Measurements from ENCODE around the gene ANKRD33B.
A peak's percentile ranks its signal among the peaks of the same experiment; 100 is the strongest.

Gene ANKRD33B

GRCh38 chr5:10530601-10531320 is 33.1 kb upstream of the ANKRD33B start:
- no peak for TF ChIP-seq CTCF (IDR thresholded peaks at IDR 0.05)
- no peak overlapping the region for H3K27ac ChIP-seq
- H3K4me3 ChIP-seq = no peak overlapping the region
- DNase-seq (ENCODE audit: low spot score) = no peak

- TF ChIP-seq CTCF (IDR thresholded peaks at IDR 0.05) = no peak
- Histone ChIP-seq H3K27ac (no peak overlapping the region), H3K4me3 (no peak overlapping the region)
- DNase-seq (ENCODE audit: low spot score) = no peak
Observed at GRCh38 chr5:10532421-10532820, 31.4 kb upstream of the ANKRD33B start.

GRCh38 chr5:10533226-10533625 is 30.6 kb upstream of the ANKRD33B start:
- Histone ChIP-seq H3K4me3 (peak overlapping the region; percentile 57), H3K27ac (no peak overlapping the region)
- no peak for DNase-seq (ENCODE audit: low spot score)
- no peak for TF ChIP-seq CTCF (IDR thresholded peaks at IDR 0.05)

GRCh38 chr5:10534561-10535530 is 29.0 kb upstream of the ANKRD33B start:
- no peak overlapping the region for H3K4me3 ChIP-seq
- peak overlapping the region in 1 of 2 donors; percentile 6 for H3K27ac ChIP-seq
- no peak for DNase-seq (ENCODE audit: low spot score)
- no peak for TF ChIP-seq CTCF (IDR thresholded peaks at IDR 0.05)

GRCh38 chr5:10536511-10536910 is 27.4 kb upstream of the ANKRD33B start:
- DNase-seq (ENCODE audit: low spot score) = no peak
- no peak for TF ChIP-seq CTCF (IDR thresholded peaks at IDR 0.05)
- Histone ChIP-seq H3K4me3 (no peak overlapping the region), H3K27ac (no peak overlapping the region)

GRCh38 chr5:10536931-10537579 is 26.8 kb upstream of the ANKRD33B start:
- peak overlapping the region; percentile 53 for H3K4me3 ChIP-seq
- TF ChIP-seq CTCF (IDR thresholded peaks at IDR 0.05) = no peak
- H3K27ac ChIP-seq = no peak overlapping the region
- no peak for DNase-seq (ENCODE audit: low spot score)

Measured in coronary artery (tissue), 2 donors.